ENCODE data around the gene HOOK2. TPM values are rescaled to one million over a fixed set of nuclear protein-coding genes. Genes with fewer than 3 reads are reported as not detected.

Gene HOOK2
- total and polyA plus RNA-seq, 9 of the 15 experiments (the other 6 are each of a cell fraction or from before 2014, with no cell fraction given): 1.3 to 17.2 (median 9.9) TPM

DNA sequence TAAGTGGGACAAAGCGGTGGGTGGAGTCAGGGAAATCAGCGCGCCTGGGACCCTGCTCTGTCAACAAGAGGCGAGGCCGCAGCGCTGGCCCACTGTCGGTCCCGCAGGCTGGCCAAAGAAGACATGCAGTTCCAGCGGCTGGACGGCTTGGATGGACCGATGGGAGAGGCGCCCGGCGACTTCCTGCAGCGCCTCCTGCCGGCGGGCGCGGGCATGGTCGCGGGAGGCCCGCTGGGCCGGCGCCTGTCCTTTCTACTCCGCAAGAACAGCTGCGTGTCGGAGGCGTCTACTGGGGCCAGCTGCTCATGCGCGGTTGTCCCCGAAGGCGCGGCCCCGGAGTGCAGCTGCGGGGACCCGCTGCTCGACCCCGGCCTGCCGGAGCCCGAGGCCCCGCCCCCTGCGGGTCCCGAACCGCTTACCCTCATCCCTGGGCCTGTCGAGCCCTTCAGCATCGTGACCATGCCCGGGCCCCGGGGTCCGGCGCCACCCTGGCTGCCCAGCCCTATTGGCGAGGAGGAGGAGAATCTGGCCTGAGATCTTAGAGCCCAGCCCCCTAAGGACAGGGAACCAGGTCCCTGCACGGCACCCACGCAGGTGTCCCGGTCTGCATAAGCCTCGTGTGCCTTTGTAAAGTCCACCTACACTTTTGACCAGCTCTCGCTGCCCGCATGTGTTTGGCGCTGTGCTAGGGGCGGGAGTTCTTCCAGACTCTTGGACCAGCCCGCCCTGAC is 17.6 kb downstream of the HOOK2 start (continued):
- TF ChIP-seq, protein P1, sequence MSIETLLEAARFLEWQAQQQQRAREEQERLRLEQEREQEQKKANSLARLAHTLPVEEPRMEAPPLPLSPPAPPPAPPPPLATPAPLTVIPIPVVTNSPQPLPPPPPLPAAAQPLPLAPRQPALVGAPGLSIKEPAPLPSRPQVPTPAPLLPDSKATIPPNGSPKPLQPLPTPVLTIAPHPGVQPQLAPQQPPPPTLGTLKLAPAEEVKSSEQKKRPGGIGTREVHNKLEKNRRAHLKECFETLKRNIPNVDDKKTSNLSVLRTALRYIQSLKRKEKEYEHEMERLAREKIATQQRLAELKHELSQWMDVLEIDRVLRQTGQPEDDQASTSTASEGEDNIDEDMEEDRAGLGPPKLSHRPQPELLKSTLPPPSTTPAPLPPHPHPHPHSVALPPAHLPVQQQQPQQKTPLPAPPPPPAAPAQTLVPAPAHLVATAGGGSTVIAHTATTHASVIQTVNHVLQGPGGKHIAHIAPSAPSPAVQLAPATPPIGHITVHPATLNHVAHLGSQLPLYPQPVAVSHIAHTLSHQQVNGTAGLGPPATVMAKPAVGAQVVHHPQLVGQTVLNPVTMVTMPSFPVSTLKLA (conservative IDR thresholded peaks at IDR 0.05): peak in 1 of 2 experiments; percentile 42; a peak in 2 of 4 replicates
- TF ChIP-seq PCBP1 (IDR thresholded peaks at IDR 0.05; ENCODE audit: low read depth, low read length, poor library complexity, severe bottlenecking): peak; percentile 45
- peak; percentile 46; the same call in 1 of the 2 replicates for TF ChIP-seq NFIC (IDR thresholded peaks at IDR 0.05)
- peak; percentile 42; the same call in 1 of the 2 replicates for TF ChIP-seq ATF7 (IDR thresholded peaks at IDR 0.05)
- TF ChIP-seq, protein P2, sequence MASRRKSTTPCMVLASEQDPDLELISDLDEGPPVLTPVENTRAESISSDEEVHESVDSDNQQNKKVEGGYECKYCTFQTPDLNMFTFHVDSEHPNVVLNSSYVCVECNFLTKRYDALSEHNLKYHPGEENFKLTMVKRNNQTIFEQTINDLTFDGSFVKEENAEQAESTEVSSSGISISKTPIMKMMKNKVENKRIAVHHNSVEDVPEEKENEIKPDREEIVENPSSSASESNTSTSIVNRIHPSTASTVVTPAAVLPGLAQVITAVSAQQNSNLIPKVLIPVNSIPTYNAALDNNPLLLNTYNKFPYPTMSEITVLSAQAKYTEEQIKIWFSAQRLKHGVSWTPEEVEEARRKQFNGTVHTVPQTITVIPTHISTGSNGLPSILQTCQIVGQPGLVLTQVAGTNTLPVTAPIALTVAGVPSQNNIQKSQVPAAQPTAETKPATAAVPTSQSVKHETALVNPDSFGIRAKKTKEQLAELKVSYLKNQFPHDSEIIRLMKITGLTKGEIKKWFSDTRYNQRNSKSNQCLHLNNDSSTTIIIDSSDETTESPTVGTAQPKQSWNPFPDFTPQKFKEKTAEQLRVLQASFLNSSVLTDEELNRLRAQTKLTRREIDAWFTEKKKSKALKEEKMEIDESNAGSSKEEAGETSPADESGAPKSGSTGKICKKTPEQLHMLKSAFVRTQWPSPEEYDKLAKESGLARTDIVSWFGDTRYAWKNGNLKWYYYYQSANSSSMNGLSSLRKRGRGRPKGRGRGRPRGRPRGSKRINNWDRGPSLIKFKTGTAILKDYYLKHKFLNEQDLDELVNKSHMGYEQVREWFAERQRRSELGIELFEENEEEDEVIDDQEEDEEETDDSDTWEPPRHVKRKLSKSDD (conservative IDR thresholded peaks at IDR 0.05; ENCODE audit: low read length): 0 out of 2 replicates have a peak, but pooled peaks have one; percentile 42
- TF ChIP-seq SRF (CRISPR knock-in tag; IDR thresholded peaks at IDR 0.05): 0 out of 4 replicates have a peak, but pooled peaks of 1 of the 2 experiments have one; percentile 49
- TF ChIP-seq, protein P3, sequence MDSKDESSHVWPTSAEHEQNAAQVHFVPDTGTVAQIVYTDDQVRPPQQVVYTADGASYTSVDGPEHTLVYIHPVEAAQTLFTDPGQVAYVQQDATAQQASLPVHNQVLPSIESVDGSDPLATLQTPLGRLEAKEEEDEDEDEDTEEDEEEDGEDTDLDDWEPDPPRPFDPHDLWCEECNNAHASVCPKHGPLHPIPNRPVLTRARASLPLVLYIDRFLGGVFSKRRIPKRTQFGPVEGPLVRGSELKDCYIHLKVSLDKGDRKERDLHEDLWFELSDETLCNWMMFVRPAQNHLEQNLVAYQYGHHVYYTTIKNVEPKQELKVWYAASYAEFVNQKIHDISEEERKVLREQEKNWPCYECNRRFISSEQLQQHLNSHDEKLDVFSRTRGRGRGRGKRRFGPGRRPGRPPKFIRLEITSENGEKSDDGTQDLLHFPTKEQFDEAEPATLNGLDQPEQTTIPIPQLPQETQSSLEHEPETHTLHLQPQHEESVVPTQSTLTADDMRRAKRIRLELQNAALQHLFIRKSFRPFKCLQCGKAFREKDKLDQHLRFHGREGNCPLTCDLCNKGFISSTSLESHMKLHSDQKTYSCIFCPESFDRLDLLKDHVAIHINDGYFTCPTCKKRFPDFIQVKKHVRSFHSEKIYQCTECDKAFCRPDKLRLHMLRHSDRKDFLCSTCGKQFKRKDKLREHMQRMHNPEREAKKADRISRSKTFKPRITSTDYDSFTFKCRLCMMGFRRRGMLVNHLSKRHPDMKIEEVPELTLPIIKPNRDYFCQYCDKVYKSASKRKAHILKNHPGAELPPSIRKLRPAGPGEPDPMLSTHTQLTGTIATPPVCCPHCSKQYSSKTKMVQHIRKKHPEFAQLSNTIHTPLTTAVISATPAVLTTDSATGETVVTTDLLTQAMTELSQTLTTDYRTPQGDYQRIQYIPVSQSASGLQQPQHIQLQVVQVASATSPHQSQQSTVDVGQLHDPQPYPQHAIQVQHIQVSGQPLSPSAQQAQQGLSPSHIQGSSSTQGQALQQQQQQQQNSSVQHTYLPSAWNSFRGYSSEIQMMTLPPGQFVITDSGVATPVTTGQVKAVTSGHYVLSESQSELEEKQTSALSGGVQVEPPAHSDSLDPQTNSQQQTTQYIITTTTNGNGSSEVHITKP (IDR thresholded peaks at IDR 0.05; ENCODE audit: partially characterized antibody): peak; percentile 23
- TF ChIP-seq HDAC1 (IDR thresholded peaks at IDR 0.05): no peak
- peak; percentile 75 for TF ChIP-seq CXXC5 (CRISPR knock-in tag; IDR thresholded peaks at IDR 0.05)
- TF ChIP-seq CREB1 (IDR thresholded peaks at IDR 0.05): no peak
- peak; percentile 46; the same call in 1 of the 2 replicates for TF ChIP-seq CREB1 (CRISPR knock-in tag; IDR thresholded peaks at IDR 0.05)
- TF ChIP-seq DACH1 (IDR thresholded peaks at IDR 0.05; ENCODE audit: partially characterized antibody): peak; percentile 74
- no peak for TF ChIP-seq ZNF79 (CRISPR knock-in tag; IDR thresholded peaks at IDR 0.05; ENCODE audit: low read depth)
- TF ChIP-seq RBFOX2 (IDR thresholded peaks at IDR 0.05; ENCODE audit: low read depth, low read length): peak; percentile 40; the same call in 1 of the 2 replicates
- TF ChIP-seq CBFA2T2 (conservative IDR thresholded peaks at IDR 0.05): peak; percentile 22; the same call in 1 of the 2 replicates
- peak; percentile 64 for TF ChIP-seq HMGN3 (IDR thresholded peaks at IDR 0.05; ENCODE audit: borderline replicate concordance, extremely low read depth, insufficient read length, low read depth, low read length)
- peak in 1 of 3 experiments; percentile 27 for TF ChIP-seq YY1 (IDR thresholded peaks at IDR 0.05; ENCODE audit: borderline replicate concordance in 1 of 3, control insufficient read depth in 1 of 3, extremely low read depth in 1 of 3, insufficient read depth in 3 of 3, insufficient read length in 1 of 3, insufficient replicate concordance in 2 of 3, low read depth in 1 of 3, low read length in 2 of 3)
- TF ChIP-seq ZKSCAN1 (IDR thresholded peaks at IDR 0.05; ENCODE audit: low read depth, low read length): peak; percentile 17; the same call in 1 of the 2 replicates
- no peak for TF ChIP-seq ZNF133 (CRISPR knock-in tag; IDR thresholded peaks at IDR 0.05)
